ENCODE measurements around the gene ABL1. TPM values are rescaled to one million over a fixed set of nuclear protein-coding genes. Genes with fewer than 3 reads are reported as not detected.

The ABL1 gene
- total RNA-seq, 1 donor from 2014 or later: 90.6 TPM

DNA sequence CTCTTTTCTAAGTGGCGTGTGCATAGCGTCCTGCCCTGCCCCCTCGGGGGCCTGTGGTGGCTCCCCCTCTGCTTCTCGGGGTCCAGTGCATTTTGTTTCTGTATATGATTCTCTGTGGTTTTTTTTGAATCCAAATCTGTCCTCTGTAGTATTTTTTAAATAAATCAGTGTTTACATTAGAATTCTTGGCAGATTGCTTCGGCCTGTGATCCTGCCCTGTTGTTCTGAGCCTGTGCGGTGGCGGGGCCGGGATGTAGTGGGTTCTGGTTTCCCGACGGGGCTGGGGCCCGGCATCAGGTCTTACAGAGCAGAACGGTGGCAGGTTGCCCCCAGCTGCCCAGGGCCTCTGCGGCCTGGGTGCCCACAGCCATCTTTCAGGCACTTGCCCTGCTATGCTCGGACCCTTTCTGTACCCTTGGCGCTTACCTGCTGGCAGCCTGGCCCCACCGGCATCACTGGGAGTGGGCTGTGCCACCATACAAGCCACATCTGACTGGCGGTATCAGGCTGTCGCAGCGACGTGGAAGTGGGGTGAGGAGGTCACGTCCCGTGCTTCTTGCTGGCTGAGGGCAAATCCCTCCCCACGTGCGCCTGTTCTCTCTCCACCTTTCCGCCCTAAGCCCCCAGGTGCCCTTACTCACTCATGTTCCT lies 52.6 kb downstream of the ABL1 start:
- DNase-seq (ENCODE audit: extremely low read depth, low read depth, low spot score): no peak

DNA sequence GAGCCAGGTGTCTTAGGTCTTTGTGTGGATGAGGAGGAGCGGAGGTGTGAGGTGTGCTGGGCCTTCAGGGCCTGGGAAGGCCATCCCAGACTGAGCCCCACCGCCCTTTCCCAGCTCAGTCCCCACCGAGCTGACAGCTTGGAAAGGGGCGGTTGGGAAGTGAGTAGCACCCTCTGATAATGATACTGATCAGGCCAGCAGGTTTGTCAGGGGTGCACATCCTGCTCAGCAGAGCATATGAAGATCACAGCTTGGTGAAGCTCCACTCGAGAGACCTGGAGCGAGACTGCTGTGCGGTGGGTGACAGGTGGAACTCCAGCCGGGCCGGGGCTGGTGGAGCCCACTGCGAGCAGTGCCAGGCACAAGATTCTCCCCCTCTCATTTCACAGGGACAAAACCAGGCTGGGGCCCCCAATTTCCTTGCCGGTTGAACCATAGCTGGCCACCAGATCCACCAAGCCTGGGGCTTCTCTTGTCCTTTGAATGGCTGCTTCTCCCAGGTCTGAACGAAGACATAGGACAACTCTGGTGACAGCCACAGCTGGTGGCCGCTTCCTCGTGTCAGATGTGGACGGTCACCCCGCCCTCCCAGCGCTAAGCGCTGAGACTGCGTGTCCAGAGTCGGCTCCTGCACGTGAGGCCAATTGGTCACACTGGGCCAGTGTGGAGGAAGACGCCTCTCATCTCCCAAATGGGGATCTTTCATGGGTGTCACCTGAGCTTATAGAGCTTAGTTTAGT lies 53.3 kb downstream of the ABL1 start:
- no peak for DNase-seq (ENCODE audit: extremely low read depth, low read depth, low spot score)

DNA sequence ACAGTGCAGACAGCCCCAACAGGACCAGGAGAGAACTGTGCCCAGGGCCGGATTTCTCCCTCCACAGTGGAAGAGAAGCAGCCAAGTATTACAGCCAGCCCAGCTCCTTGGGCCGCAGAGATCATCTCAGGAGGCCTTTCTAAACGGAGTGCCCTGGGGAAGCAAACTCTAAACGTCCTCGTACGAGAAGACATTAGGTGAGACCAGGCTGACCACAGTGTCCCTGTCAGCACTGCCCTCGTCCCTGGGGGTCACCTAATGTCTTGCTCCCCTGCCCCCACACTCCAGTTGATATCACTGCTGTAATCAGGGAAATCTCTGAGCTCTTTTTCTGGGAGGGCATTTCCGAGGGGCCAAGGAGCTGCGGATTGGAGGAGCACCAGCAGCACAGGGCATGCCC lies 55.1 kb downstream of the ABL1 start:
- no peak for DNase-seq (ENCODE audit: extremely low read depth, low read depth, low spot score)

DNA sequence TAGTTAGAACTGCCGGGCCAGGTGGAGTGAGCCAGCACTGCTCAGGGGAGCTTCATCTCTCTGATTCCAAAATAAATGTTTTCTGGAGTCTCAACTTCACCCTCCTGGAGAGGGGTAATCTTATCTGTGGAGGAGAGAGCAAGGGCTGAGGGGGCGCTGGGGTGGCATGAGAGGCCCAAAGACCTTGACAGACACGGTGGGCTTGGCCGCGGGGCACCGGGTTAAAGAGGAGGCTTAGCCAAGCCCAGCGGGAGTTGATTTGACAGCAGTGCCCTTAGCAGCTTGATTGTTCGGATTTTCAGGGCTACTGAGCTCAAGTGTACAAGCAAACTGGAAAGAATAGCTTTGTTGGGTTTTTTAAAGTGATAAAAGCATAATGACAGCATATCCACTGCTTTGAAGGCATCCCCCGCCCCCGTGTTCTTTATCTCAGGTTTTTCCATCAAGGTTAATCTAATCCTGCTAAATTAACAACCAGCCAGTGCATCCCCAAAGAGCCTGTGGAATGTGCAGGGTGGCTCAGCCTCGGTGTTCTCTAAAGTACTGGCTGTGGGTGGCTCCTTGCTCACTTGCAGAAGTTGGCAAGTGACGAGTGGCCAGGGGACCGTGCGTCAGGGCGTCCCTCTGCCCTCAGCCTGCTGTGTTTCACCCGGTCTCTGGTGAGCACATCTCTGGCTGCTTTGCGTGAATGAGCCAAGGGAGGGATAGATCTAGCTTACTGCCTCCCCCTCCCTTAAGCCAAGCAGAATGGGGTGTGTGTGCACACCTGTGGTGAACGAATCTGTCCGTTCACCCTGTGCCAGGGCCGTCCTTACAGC lies 56.0 kb downstream of the ABL1 start:
- no peak for DNase-seq (ENCODE audit: extremely low read depth, low read depth, low spot score)

DNA sequence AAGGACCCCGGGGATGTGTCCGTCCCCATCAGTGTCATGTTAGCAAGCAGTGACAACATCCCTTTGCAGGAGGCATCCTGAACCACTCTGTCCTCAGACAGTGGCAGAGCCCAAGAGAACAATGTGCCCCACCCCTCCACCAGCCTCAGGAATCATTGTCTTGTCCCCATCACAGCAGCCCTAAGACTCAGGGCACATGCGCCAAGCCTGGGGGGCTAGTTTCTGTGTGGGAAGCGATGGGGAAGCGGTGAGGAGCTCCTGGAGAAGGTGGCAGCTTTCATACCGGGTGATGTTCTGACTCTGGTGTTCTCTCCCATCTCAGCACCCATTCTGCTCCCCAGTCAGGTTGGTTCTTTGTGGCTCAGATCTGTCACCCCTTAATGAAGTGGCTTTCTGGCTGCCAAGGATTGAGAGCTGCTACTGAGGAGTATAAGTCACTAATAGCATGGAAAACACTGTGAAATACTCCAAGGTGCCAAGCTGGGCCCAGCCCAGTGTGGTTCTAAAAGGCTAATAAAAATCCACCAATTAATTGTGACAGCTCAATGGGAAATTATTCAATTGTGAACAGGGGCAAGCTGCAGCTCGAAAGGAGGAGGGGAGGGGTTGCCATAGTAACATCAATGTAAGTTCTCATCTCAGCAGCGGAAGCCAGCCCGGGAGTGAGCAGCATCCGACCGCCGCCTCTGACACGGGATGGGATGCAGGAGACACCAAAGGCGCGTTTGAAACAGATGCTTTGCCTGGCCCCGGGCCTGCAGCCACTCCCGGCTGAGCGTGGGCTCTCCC lies 56.8 kb downstream of the ABL1 start:
- DNase-seq (ENCODE audit: extremely low read depth, low read depth, low spot score): no peak

DNA sequence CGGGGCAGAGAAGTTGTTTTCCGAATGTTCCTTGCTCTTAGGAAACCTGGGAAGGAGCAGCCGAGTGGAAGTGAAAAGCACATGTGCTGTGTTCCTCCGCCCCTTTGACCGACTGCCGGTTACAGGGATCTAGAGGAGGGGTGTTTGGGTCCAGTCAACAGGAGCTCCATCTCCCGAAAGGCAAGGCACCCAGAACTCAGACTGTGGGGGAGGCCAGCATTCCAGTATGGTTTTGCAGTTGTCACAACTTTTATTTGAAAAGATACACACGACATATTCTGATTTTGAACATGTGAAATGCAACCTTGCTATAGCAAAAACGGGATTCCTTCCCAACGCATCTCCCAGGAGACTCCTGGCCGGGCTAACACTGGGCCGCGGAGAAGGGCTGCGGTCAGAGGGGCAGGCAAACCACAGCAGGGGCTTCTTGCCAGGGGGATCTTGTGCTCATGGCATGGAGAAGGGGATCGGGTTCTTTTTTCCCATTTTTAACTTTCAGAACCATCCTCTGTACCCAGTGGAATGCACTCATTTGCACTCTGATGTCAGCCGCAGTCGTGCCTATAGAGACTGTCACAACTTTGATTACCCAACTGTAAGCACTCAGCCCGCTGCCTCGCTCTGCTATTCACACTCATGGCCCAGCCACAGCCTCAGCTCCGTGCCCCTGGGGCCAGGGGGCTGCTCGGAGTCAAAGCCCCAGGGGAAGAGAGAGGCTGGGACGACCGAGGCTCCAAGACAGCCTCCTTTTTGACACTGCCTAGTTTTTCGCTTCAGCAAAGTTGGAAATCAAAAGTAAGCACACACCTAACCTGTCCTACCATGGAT lies 57.6 kb downstream of the ABL1 start:
- no peak for DNase-seq (ENCODE audit: extremely low read depth, low read depth, low spot score)

DNA sequence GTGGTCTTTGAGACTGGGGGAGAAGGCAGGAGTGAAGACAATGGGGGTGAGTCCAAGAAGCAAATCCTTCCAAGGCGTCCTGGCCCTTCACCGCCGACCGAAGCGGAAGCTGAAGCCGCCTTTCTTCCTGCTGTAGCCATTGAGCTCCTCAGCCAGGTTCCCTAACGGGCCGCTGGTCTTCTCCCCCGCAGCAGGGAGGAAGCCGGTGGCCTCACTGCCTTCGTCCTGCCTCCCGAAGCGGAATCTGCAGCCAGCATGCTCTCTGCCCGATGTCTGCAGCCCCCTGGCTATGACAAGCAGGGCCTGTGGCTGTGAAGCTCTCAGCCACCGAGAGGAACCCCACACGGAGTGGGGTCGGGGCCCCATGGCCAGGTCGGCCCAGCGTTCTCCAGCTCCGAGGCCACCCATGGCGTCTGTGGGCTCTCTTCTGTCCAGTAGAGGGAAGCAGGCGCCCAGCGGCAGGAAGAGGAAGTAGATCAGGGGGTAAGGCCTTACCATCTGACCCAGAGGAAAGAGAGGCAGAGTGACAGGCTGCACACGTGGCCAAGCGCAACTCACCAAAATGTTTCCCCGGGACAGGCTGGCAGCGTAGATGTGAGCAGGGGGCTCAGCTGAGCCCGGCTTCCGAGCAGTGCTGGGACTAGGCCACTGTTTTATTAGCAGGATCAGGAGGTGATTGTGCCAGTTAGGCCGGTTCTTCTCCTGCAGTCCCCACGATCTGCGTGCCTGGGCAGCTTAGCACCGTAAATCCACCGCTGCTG lies 58.5 kb downstream of the ABL1 start:
- no peak for DNase-seq (ENCODE audit: extremely low read depth, low read depth, low spot score)

DNA sequence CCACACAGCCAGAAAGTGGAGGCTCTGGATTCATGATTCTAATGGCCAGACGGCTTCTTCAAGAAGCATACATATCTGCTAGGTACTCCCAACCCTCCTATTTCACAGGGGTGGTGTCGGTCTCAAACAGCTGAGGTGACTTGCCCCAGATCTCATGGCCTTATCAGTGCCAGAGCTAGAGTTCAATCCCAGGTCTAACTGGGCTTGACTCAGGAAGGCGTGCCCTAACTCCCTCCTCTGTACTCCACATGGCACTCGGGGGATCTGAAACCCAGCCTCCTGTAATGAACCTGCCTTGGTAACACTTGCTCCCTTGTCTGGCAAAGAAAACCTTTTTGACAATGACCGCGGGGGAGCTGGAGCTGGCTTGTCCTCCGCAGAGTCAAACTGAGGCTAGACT lies 59.5 kb downstream of the ABL1 start:
- no peak for DNase-seq (ENCODE audit: extremely low read depth, low read depth, low spot score)

DNA sequence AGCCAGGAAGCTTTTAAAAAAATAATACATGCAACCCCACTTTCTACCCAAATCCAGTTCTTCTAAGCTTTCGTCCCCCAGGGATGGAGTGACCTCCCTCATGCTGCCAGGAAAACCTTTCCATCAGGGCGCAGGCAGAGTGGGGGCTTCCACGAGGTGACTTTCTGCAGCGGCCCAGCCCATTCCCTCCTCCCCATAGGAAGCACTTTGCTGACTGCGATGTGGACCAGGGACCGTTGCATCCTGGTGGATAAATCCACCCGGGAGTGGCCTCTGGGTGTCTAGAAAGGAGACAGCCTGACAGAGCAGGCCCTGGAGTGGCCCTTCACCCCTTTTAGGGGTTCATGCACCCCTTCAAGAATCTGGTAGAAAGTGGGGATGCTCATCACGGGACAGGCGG lies 60.0 kb downstream of the ABL1 start:
- no peak for DNase-seq (ENCODE audit: extremely low read depth, low read depth, low spot score)

DNA sequence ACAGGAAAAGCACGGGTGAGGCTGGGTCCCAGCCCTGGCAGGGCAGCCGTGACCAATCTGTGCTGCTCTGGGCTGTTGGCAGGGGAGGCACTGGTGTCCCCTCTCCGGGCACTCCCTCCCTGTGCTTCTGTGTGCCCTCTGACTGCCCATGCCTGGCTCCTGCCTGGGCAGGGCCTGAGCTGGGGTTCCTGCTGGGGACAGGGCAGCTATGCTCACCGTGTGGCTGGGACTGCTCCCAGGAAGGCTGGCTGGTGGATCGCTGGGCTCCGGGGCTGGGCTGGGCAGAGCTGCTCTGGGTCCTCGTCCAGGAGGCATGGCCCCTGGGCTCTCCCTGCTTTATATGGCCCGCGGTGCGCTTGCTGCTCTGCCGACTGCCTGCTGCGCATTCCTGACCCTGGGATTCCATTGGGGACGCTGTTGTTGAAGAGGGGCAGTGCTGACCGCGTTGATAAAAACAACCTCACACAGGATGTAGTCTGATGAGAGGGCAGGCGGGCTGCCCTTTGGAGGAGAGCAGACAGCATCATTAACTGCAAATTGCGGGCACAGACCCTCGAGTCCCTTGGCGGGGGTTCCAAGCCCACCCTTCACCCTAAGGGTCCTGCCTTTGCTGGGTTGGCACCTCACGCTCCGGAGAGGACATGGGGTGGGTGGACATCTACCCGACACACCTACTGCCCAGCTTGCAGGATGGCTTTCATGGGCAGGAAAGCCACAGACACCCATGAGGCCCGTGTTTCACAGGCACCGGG lies 60.6 kb downstream of the ABL1 start:
- DNase-seq (ENCODE audit: extremely low read depth, low read depth, low spot score): no peak

DNA sequence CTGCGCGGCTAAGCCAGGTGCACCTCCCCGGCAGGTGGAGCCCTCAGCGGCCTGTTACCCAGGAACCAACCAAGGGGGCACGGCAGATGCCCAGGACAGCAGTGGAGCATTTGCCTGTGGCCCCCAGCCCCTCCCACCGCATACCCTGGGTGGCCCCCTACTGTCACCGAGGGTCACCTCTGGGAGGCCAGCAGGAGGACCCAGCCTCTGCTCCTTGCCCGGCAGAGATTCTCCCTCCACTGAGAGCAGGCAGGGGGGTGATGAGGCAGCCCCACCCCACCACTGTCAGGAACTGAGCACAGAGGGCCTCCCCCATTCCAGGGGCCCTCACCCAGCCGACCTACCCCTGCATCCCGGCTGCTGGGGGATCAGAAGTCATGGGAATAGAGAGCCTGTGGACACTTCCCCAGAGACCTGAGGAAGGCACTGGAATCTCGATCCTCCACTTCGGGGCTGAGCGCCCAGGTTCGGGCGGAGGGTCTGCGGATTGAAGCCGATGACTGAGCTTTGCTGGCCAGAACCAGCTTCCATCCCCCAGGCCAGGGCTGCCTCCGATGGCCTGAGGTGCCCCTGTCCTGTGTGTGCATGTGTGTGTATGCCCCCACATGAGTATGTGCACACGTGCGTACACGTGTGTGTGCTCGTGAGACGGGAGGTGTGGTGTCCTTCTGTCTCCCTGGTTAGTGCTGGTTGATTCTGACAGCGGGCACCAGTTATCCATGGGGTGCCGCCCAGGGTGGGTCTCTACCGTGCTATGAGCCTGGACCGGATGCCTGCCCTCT lies 61.4 kb downstream of the ABL1 start, which contains the start of gene QRFP:
Gene QRFP (minus strand): TSS at position 580 of the 782 bp plus-strand sequence. CDS start 2,974 bp downstream, outside the sequence.
- DNase-seq (ENCODE audit: extremely low read depth, low read depth, low spot score): no peak

DNA sequence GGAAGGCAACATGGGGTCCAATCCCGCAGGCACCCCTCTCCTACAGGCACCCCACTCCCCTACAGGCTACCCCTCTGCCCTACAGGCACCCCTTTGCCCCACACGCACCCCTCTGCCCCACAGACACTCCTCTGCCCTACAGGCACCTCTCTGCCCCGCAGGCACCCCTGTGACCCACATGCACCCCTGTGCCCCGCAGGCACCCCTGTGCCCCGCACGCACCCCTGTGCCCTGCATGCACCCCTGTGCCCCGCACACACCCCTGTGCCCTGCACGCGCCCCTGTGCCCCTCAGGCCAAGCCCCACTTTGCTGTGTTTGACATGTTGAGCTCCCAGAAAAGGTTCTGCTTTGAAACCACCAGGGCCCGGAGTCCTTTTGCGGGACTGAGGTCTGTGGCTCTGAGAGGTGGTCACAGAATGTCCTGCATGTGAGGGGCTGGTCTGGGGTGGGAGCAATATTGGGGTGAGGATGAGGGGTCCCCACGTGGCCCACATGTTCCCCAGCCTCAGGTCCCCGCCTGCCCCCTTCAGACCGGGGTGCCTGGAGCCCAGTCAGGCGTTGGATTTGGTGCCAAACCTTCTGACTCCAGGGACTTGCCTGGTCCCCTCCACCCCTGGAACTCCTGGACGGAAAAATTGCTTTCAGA lies 62.2 kb downstream of the ABL1 start:
- DNase-seq (ENCODE audit: extremely low read depth, low read depth, low spot score): no peak

DNA sequence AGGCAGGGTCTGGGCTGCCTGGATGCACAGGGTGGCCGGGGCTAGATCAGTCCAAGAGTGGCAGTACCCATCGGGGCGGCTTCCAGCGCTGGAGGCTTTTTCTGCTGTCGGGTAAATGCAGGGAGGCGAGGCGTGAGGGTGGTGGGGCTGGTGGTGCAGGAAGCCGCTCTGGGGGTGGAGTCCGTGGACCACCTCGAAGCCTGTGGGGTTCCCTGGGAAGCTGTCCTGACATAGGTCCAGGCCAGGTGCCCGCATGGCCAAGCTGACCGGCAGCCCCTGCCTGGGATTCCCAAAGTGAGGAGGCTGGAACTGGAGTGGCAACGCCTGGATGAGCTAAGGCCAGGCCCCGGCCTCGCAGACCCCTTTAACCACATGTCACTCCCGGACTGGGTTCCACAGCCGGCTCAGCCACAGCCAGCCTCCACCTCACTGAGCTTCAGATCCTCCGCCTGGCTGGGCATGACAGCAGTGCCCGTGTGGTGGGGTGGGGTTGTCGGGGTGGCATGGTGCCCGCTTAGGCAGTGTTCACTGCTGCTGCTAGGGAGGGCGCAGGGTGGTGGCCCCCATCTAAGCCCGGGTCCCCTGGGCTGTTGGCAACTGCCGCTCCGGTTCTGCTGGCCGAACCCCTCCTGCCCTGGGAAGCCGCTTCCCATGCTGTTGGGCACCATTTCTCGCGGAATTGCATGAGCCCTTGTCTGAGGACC lies 62.9 kb downstream of the ABL1 start:
- DNase-seq (ENCODE audit: extremely low read depth, low read depth, low spot score): no peak

DNA sequence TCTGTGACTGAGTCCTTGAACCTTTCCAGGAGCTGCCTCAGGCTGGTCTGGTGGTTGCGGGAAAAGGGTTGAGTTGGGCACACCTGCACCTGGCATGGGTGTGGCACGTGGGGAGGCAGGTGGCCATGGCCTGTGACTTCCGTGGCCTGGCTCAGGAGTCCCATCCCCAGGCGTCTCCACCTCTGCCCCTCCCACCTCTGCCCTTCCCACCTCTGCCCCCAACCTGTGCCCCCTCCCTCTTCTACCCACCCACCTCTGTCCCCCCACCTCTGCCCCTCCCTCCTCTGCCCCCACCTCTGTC lies 63.4 kb downstream of the ABL1 start:
- no peak for DNase-seq (ENCODE audit: extremely low read depth, low read depth, low spot score)

DNA sequence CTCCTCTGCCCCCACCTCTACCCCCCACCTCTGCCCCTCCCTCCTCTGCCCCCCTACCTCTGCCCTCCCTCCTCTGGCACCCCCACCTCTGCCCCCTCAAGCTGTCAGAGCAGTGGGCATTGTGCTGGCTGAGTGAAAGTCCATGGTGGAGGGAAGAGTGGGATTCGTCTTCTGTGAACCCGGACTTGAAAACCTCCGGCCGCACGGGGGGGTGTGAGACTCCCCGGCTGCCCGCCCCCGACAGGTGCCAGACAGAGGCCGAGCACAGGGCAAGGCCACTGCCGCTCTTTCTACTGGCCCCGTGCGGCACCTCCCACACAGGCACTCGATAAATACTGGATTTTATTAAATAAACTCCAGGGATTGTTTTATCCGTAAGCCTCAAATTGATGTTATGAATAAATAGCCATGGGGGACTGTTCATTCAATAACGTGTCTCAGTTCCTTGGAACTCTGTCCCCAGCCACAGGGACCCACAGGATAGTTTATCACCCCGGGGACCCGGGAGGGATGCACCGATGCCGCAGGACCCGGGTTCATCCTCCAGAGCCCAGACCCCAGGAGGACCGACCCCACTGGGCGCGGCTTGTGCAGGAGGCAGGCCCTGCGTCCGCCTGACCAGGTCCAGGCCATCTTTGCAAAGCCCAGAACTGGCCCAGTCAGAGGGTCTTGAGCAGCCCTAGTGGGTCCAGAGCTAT lies 64.1 kb downstream of the ABL1 start:
- no peak for DNase-seq (ENCODE audit: extremely low read depth, low read depth, low spot score)

All from glomerular endothelial cell (primary cell).